BLaER1 (cell line): ENCODE measurements around the gene PUS10.
"Not testable (repeated sequence)": the region's sequence is repeated elsewhere in the genome, so short reads cannot be mapped to it uniquely, and the experiment has no call there.

Experiments
- H3K27ac ChIP-seq: shearing (Covaris generic); formaldehyde crosslinking; 2 replicates; pipeline ENCODE4 v1.8.1; 2022
- H3K27me3 ChIP-seq: shearing (Covaris generic); formaldehyde crosslinking; 2 replicates; pipeline ENCODE4 v1.8.1; 2022
- H3K36me3 ChIP-seq: shearing (Covaris generic); formaldehyde crosslinking; 2 replicates; pipeline ENCODE4 v1.8.1; 2022
- H3K4me1 ChIP-seq: shearing (Covaris generic); formaldehyde crosslinking; 2 replicates; pipeline ENCODE4 v1.8.1; 2022
- H3K4me2 ChIP-seq: shearing (Covaris generic); formaldehyde crosslinking; 2 replicates; pipeline ENCODE4 v1.8.1; 2022
- H3K4me3 ChIP-seq: shearing (Covaris generic); formaldehyde crosslinking; 2 replicates; pipeline ENCODE4 v1.8.1; 2022
- H3K9ac ChIP-seq: shearing (Covaris generic); formaldehyde crosslinking; 2 replicates; pipeline ENCODE4 v1.8.1; 2022
- H3K9me3 ChIP-seq: shearing (Covaris generic); formaldehyde crosslinking; 2 replicates; pipeline ENCODE4 v1.8.1; 2022
- H4K20me1 ChIP-seq: shearing (Covaris generic); formaldehyde crosslinking; 2 replicates; pipeline ENCODE4 v1.8.1; 2022
- Cebpa-rat ChIP-seq: shearing (Covaris generic); IDR thresholded peaks from 2 replicates; pipeline ENCODE4 v1.8.1; 2022

PUS10 gene

DNA sequence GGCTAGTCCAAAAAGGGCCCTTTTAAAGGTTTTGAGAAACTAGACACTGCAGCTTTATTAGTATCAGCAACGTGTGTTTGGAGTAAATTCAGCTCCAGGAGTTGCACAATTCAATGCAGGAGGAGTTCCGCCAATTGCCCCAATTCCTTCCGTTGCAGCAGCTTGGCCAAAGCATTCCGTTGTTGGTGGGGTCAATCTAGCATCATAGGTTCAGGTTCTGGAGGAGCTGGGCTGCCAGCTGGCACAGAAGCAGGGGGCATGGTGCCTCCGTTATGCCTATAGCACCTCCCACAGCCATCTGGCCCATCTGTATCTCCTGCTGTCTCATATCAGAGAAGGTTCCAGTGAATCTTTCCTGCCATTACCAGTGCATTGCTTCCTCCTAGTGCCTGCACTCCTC is 81.3 kb downstream of the PUS10 start:
- peaks cover 29% of the 10 kb centered on the region for H3K36me3 ChIP-seq
- H3K27ac ChIP-seq = no peak overlapping the region
- H3K4me2 ChIP-seq = no peak overlapping the region

DNA sequence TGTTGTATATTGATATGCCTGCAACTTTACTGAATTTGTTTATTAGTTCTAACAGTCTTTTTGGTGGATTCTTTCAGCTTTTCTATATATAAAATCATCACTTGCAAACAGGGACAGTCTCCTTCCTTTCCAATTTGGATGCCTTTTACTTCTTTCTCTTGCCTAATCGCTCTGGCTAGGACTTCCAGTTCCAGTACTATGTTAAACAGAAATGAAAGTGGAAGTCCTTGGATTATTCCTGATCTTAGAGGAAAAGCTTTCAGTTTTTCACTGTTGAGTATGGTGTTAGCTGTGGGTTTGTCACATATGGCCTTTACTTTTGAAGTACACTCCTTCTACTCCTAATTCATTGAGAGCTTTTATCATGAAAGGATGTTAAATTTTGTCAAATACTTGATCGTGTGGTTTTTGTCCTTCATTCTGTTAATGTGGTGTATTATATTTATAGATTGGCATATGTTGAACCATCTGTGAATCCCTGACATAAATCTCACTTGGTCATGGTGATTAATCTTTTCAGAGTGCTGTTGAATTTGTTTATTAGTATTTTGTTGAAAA is 83.8 kb downstream of the PUS10 start:
- no peaks in the 10 kb centered on the region for H3K27me3 ChIP-seq
- no peak overlapping the region for H3K27ac ChIP-seq
- no peak overlapping the region for H3K4me2 ChIP-seq
- no peaks in the 10 kb centered on the region for H3K9me3 ChIP-seq
- TF ChIP-seq Cebpa-rat = no peak
- no peaks in the 10 kb centered on the region for H4K20me1 ChIP-seq
- peaks cover 7% of the 10 kb centered on the region; the same call in 1 of the 2 replicates for H3K4me1 ChIP-seq
- H3K4me3 ChIP-seq = no peak overlapping the region
- no peak overlapping the region for H3K9ac ChIP-seq
- H3K36me3 ChIP-seq = peaks cover 29% of the 10 kb centered on the region

More for the DNA sequence above, 81.3 kb downstream of the PUS10 start:
- peaks cover 7% of the 10 kb centered on the region; the same call in 1 of the 2 replicates for H3K4me1 ChIP-seq
- no peaks in the 10 kb centered on the region for H4K20me1 ChIP-seq
- H3K4me3 ChIP-seq = no peak overlapping the region
- H3K9me3 ChIP-seq = no peaks in the 10 kb centered on the region
- no peaks in the 10 kb centered on the region for H3K27me3 ChIP-seq
- H3K9ac ChIP-seq = no peak overlapping the region
- no peak for TF ChIP-seq Cebpa-rat

DNA sequence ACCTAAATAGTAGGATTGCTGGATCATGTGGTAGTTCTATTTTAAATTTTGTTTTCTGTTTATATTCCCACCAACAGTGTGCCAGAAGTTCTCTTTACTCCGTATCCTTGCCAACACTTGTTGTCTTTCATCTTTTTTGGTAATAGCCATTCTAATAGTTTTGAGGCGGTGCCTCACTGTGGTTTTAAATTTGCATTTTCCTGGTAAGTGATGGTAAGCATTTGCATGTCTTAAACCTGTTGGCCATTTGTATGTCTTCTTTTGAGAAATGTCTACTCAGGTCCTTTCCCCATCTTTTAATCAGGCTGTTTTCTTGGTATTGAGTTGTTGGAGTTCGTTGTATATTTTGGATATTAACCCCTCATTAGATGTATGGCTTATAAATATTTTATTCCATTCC is 85.1 kb downstream of the PUS10 start:
- TF ChIP-seq Cebpa-rat = no peak
- H3K9me3 ChIP-seq = peaks cover 1% of the 10 kb centered on the region; the same call in 1 of the 2 replicates
- no peaks in the 10 kb centered on the region for H3K27me3 ChIP-seq
- H3K27ac ChIP-seq = no peak overlapping the region
- H3K36me3 ChIP-seq = peaks cover 25% of the 10 kb centered on the region
- no peak overlapping the region for H3K4me2 ChIP-seq
- no peak overlapping the region for H3K4me3 ChIP-seq
- no peaks in the 10 kb centered on the region for H4K20me1 ChIP-seq
- peaks cover 7% of the 10 kb centered on the region; the same call in 1 of the 2 replicates for H3K4me1 ChIP-seq
- H3K9ac ChIP-seq = no peak overlapping the region

DNA sequence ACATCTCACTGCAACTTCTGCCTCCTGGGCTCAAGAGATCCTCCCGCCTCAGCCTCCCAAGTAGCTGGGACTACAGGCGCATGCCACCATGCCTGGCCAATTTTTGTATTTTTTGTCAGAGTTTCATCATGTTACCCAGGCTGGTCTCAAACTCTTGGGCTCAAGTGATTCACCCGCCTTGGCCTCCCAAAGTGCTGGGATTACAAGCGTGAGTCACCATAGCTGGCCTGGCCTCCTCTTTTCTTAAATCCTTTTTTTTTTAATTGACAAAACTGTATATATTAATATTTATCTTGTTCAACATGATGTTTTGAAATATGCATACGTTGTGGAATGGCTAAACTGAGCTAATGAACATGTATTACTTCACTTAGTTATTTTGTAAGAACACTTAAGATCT is 86.0 kb downstream of the PUS10 start:
- not testable (repeated sequence) for H3K27me3 ChIP-seq, H3K9ac ChIP-seq, H4K20me1 ChIP-seq, H3K9me3 ChIP-seq, H3K4me1 ChIP-seq, H3K4me3 ChIP-seq, H3K27ac ChIP-seq, H3K4me2 ChIP-seq
- peaks cover 25% of the 10 kb centered on the region for H3K36me3 ChIP-seq

DNA sequence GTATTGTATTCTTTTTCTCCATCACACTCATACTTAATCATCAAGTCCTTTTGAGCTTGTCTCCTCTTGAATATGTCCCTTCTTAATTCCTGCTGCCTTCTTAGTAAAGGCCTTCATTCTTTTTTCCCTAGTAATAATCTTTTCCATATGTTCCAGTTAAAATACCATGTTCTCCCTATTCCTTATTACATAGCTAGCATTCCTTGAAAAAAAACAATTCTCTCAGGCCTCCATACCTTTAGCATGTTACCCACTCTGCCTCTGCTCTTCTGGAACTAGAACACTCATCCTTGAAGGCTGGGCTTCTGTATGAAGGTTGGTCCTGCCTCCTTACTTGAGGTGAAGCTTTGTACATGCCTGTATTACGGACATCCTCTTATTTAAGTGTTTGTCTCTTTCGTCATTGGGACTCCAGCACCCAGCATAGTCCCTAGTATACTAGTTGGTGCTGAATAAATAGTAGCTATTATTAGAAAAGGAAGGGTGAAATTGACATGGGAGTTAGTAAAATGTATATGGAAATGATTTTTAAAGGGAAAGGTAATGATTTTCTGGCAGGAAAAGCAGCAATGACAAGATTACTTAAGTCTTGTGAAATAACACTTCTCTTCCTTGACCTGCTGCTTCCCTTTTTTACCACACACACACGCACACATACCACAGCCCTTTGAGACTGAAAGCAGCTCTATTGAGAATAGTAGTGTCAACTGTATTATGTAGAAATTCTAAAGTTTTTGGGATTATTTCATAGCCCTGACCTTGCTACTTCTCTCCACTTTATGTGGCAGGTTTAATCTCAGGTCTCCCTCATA is 91.1 kb downstream of the PUS10 start:
- Histone ChIP-seq H4K20me1 (no peaks in the 10 kb centered on the region), H3K4me3 (no peak overlapping the region), H3K27ac (no peak overlapping the region), H3K4me1 (no peaks in the 10 kb centered on the region), H3K36me3 (peaks cover 36% of the 10 kb centered on the region), H3K9ac (no peak overlapping the region), H3K4me2 (no peak overlapping the region), H3K27me3 (no peaks in the 10 kb centered on the region), H3K9me3 (peaks cover 4% of the 10 kb centered on the region; the same call in 1 of the 2 replicates)
- no peak for TF ChIP-seq Cebpa-rat

DNA sequence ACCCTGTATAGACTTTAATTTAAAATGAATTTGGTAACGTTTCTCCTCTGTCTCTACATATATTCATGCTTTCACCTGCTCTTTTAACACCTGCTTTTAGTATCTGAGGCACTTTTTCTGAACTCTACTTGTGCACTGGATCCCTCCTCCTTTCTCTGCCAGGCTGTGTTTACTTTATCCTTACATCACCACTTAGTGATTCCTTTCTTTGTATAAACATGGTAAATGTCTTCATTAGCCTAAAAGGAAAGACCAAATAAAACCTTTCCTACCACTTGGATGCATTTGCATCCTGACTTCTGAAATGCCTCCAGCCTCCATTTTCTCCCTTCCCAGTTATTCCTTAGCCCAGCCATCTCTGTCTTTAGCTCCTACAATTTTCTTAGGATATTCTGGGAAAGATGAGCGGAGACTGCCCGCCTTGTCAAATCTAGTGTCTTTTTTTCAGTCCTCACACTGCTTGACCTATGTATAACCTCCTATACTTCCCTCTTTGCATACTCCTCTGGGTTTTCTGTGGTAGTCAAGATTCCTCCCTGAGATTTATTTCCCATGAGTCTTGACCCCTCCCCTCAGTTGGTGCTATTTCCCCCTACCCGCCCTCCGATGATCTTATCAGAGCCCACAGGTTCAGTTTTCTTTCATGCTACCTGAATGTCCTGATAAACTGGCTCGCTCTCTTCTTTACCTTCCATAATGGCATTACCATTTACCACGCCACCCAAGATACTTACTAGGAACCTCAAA is 91.9 kb downstream of the PUS10 start:
- Histone ChIP-seq H3K27ac (no peak overlapping the region), H3K4me2 (no peak overlapping the region), H3K27me3 (no peaks in the 10 kb centered on the region), H3K4me1 (no peaks in the 10 kb centered on the region), H3K9ac (no peak overlapping the region), H3K4me3 (no peak overlapping the region), H3K36me3 (peaks cover 40% of the 10 kb centered on the region), H4K20me1 (no peaks in the 10 kb centered on the region), H3K9me3 (peaks cover 4% of the 10 kb centered on the region; the same call in 1 of the 2 replicates)
- TF ChIP-seq Cebpa-rat = no peak

DNA sequence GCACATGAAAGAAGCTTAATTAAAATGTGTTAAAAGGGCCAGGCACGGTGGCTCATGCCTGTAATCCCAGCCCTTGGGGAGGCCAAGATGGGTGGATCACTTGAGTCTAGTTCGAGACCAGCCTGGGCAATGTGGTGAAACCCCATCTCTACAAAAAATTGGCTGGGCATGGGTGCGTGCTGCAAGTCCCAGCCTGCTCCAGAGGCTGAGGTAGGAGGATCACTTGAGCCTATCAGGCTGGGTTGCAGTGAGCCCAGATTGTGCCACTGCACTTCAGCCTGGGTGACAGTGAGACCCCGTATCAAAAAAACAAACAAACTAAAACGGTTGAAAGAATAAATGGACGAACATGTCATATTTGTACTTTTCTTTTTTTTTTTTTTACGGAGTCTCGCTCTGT is 110.7 kb downstream of the PUS10 start:
- Histone ChIP-seq H3K4me3 (no peak overlapping the region), H3K9me3 (no peaks in the 10 kb centered on the region), H3K36me3 (peaks cover 47% of the 10 kb centered on the region), H4K20me1 (no peaks in the 10 kb centered on the region), H3K4me2 (no peak overlapping the region), H3K27ac (no peak overlapping the region), H3K9ac (no peak overlapping the region), H3K27me3 (no peaks in the 10 kb centered on the region), H3K4me1 (no peaks in the 10 kb centered on the region)
- no peak for TF ChIP-seq Cebpa-rat

DNA sequence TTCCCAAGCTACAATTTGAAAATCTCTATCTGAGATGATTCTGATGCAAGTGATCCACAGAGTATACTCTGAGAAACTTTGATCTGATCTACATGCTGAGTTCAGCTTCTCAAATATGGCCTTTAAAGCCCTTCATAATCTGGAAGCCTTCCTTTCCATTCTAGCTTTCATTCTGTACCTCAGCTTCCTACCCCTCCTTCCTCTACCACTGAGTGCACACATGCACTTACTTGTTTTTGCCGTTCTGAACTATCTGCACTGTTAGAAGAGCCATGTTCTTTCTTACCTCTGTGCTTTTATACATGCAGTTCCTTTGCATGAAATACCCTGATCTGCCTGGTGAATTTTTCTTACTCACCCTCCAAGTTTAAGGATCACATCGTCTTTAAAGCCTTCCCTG is 111.7 kb downstream of the PUS10 start:
- Histone ChIP-seq H3K4me1 (no peaks in the 10 kb centered on the region), H4K20me1 (no peaks in the 10 kb centered on the region), H3K36me3 (peaks cover 52% of the 10 kb centered on the region), H3K9me3 (no peaks in the 10 kb centered on the region), H3K9ac (no peak overlapping the region), H3K4me2 (no peak overlapping the region), H3K27me3 (no peaks in the 10 kb centered on the region), H3K27ac (no peak overlapping the region), H3K4me3 (no peak overlapping the region)
- TF ChIP-seq Cebpa-rat = no peak

DNA sequence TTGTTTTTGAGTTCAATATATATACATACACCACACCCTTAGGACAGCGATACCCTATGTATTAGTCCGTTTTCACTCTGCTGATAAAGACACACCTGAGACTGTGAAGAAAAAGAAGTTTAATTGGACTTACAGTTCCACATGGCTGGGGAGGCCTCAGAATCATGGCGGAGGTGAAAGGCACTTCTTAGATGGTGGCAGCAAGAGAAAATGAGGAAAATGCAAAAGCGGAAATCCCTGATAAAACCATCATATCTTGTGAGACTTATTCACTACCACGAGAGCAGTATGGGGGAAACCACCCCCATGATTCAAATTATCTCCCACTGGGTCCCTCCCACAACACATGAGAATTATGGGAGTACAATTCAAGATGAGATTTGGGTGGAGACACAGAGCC is 112.2 kb downstream of the PUS10 start:
- H3K27ac ChIP-seq, H4K20me1 ChIP-seq, H3K9ac ChIP-seq, H3K4me1 ChIP-seq, H3K4me3 ChIP-seq, H3K4me2 ChIP-seq, H3K27me3 ChIP-seq, H3K9me3 ChIP-seq: not testable (repeated sequence)
- H3K36me3 ChIP-seq = peaks cover 56% of the 10 kb centered on the region

DNA sequence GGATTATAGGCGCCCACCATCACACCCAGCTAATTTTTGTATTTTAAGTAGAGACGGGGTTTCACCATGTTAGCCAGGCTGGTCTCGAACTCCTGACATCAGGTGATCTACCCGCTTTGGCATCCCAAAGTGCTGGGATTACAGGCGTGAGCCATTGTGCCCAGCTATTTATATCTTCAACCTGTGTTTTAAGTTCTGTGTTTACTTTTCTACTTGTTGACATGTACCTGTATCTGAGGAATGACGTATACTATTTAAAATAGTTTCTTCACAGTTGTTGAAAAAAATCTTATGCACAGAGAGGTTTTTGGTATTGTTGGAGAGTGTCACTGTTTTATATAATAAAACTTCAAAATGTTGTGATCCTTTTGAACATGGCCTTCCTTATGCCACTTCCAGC is 116.8 kb downstream of the PUS10 start:
- H3K36me3 ChIP-seq = peaks cover 58% of the 10 kb centered on the region
- H3K27me3 ChIP-seq, H3K9ac ChIP-seq, H3K4me1 ChIP-seq, H4K20me1 ChIP-seq, H3K4me2 ChIP-seq, H3K27ac ChIP-seq, H3K4me3 ChIP-seq, H3K9me3 ChIP-seq: not testable (repeated sequence)
